HepG2 (cell line): Measurements from ENCODE around the gene ULK3. TPM values are rescaled to one million over a fixed set of nuclear protein-coding genes. Genes with fewer than 3 reads are reported as not detected.
A peak's percentile ranks its signal among the peaks of the same experiment; 100 is the strongest.

Experiments
- ATF7 ChIP-seq, 2 experiments: fragments of 450-650 bp in 1 of 2; sonication (generic) in 1 of 2; formaldehyde crosslinking in 1 of 2; IDR thresholded peaks; 2 replicates each; pipeline versions ENCODE4 v1.4.0 to v1.6.1; 2016 to 2020; ENCODE audit warnings: antibody characterized with exemption in 1 of 2, mild to moderate bottlenecking in 1 of 2, missing genetic modification reagents in 1 of 2
- CTCF ChIP-seq: sonication (generic); formaldehyde crosslinking; IDR thresholded peaks from 2 replicates; pipeline ENCODE4 v1.5.0; 2020; ENCODE audit warnings: mild to moderate bottlenecking, missing genetic modification reagents, moderate library complexity
- NFKB2 ChIP-seq: sonication (generic); formaldehyde crosslinking; IDR thresholded peaks from 2 replicates; pipeline ENCODE4 v1.4.0; 2020; ENCODE audit warnings: missing genetic modification reagents, borderline replicate concordance
- PAX8 ChIP-seq: sonication (generic); formaldehyde crosslinking; IDR thresholded peaks from 2 replicates; pipeline ENCODE4 v1.8.0; 2022; ENCODE audit warnings: mild to moderate bottlenecking, missing genetic modification reagents, borderline replicate concordance
- PPARG ChIP-seq: conservative IDR thresholded peaks from 2 replicates; pipeline ENCODE4 v1.6.1; 2016; ENCODE audit warnings: missing biosample characterization, missing genetic modification reagents
- SKIL ChIP-seq: sonication (generic); formaldehyde crosslinking; IDR thresholded peaks from 2 replicates; pipeline ENCODE4 v1.8.0; 2022; ENCODE audit warnings: missing genetic modification reagents, mild to moderate bottlenecking, moderate library complexity, borderline replicate concordance
- TARDBP ChIP-seq: sonication (generic); formaldehyde crosslinking; IDR thresholded peaks from 2 replicates; pipeline ENCODE4 v1.8.0; 2022; ENCODE audit warnings: mild to moderate bottlenecking, missing genetic modification reagents
- TBL1XR1 ChIP-seq: fragments of 150-350 bp; IDR thresholded peaks from 2 replicates; pipeline ENCODE4 v1.6.1; 2014; ENCODE audit warnings: borderline replicate concordance, low read length; ENCODE audit not compliant: partially characterized antibody
- YY1 ChIP-seq: IDR thresholded peaks from 2 replicates; pipeline ENCODE4 v1.6.1; 2011; ENCODE audit warnings: low read length, low read depth, moderate library complexity, mild to moderate bottlenecking; ENCODE audit not compliant: insufficient read depth, insufficient replicate concordance
- ZBTB33 ChIP-seq: sonication (generic); formaldehyde crosslinking; IDR thresholded peaks from 2 replicates; pipeline ENCODE4 v1.4.0; 2020; ENCODE audit warnings: missing genetic modification reagents
- ZHX1 ChIP-seq: sonication (generic); formaldehyde crosslinking; IDR thresholded peaks from 2 replicates; pipeline ENCODE4 v1.8.1; 2022; ENCODE audit warnings: low read depth, mild to moderate bottlenecking, missing genetic modification reagents
- ZMYM2 ChIP-seq: sonication (generic); formaldehyde crosslinking; IDR thresholded peaks from 2 replicates; pipeline ENCODE4 v1.8.0; 2022; ENCODE audit warnings: mild to moderate bottlenecking, missing genetic modification reagents
- ZNF740 ChIP-seq: sonication (generic); formaldehyde crosslinking; IDR thresholded peaks from 2 replicates; pipeline ENCODE4 v1.4.0; 2020; ENCODE audit warnings: missing genetic modification reagents
- polyA plus RNA-seq, 8 experiments: library from polyadenylated mRNA; depleted of rRNA in 3 of 8; stranded (reverse) in 7 of 8; unstranded in 1 of 8; fragments of >200 nt; fragmentation: Illumina TruSeq in 4 of 8; extraction: Trizol in 4 of 8; gene quantifications; 2 replicates each; pipeline versions ENCODE4 v1.2.1 to v1.2.3, GENCODE V29; 2011 to 2016; ENCODE audit warnings: low read depth in 4 of 8, missing spikeins in 1 of 8, mixed read lengths in 1 of 8; ENCODE audit not compliant: insufficient read depth in 1 of 8
- total RNA-seq, 5 experiments: library from RNA; depleted of rRNA; stranded (reverse); fragments of >200 nt; fragmentation: Illumina TruSeq; extraction: Trizol; gene quantifications; 2 replicates each; pipeline ENCODE4 v1.2.3, GENCODE V29; 2016; ENCODE audit warnings: low read depth in 1 of 5
- TF ChIP-seq, protein P1 (sequence below): sonication (generic); formaldehyde crosslinking; IDR thresholded peaks from 2 replicates; pipeline ENCODE4 v1.5.0; 2020; ENCODE audit warnings: missing genetic modification reagents
- TF ChIP-seq, protein P2 (sequence below): sonication (generic); formaldehyde crosslinking; IDR thresholded peaks from 2 replicates; pipeline ENCODE4 v1.4.0; 2020; ENCODE audit warnings: missing genetic modification reagents, mild to moderate bottlenecking, borderline replicate concordance

ULK3 gene
- total and polyA plus RNA-seq, 2 of the 13 experiments (the other 11 are each of a cell fraction or from before 2014, with no cell fraction given): 15.2 to 23.7 TPM

DNA sequence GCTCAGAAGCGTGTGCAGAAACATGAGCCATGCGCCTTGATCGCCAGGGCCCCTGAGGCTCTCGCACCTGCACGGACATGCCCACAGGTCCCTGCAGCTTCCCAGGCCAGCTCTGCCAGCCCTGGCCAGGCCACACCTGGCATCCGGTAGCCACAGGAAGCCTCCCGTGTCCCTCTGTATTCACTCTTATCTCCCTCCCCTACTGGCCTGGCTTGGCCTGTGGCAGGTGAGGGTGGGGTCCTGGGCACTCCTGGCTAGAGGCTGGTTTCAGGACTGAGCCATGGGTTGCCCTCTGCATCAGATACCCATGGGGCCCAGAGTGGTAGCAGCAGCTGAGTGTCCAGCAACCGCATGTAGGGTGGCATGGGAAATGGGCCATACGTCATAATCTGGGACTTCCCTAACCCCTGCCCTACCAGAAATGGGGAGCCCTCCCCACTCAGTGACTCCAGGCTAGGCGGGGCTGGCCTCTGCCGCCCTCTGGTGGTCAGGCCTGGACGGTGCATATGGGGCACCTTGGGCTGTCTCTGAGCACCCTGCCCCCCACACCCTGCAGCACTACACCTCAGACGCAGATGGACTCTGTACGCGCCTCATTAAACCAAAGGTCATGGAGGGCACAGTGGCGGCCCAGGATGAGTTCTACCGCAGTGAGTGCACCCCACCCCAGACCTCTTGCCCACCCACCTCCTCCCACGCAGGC is 42.9 kb downstream of the ULK3 start (continued):
- TF ChIP-seq ZNF740 (CRISPR knock-in tag) (peak; percentile 43; the same call in 1 of the 2 replicates), ZBTB33 (CRISPR knock-in tag) (peak; percentile 58), PAX8 (no peak), TARDBP (CRISPR knock-in tag) (0 out of 2 replicates have a peak, but pooled peaks have one; percentile 27), CTCF (CRISPR knock-in tag) (peak; percentile 97), PPARG (CRISPR knock-in tag) (0 out of 2 replicates have a peak, but pooled peaks have one; percentile 33), NFKB2 (CRISPR knock-in tag) (peak; percentile 15; the same call in 1 of the 2 replicates), SKIL (CRISPR knock-in tag) (no peak), ZHX1 (CRISPR knock-in tag) (peak; percentile 49; the same call in 1 of the 2 replicates), ZMYM2 (no peak), YY1 (peak; percentile 22), TBL1XR1 (no peak), ATF7 (IDR thresholded peaks at IDR 0.05) (no peak), ATF7 (CRISPR knock-in tag; IDR thresholded peaks at IDR 0.05) (no peak)
- TF ChIP-seq, protein P1, sequence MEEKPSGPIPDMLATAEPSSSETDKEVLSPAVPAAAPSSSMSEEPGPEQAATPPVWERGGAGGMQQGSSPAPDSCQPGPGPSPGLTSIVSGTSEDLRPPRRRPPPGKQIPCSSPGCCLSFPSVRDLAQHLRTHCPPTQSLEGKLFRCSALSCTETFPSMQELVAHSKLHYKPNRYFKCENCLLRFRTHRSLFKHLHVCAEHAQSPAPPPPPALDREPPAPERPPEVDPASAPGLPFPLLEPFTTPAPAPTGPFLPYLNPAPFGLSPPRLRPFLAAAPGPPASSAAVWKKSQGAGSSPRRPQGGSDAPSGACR (CRISPR knock-in tag): 0 out of 2 replicates have a peak, but pooled peaks have one; percentile 25
- TF ChIP-seq, protein P2, sequence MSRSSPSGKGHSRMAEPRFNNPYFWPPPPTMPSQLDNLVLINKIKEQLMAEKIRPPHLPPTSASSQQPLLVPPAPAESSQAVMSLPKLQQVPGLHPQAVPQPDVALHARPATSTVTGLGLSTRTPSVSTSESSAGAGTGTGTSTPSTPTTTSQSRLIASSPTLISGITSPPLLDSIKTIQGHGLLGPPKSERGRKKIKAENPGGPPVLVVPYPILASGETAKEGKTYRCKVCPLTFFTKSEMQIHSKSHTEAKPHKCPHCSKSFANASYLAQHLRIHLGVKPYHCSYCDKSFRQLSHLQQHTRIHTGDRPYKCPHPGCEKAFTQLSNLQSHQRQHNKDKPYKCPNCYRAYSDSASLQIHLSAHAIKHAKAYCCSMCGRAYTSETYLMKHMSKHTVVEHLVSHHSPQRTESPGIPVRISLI (CRISPR knock-in tag): 0 out of 2 replicates have a peak, but pooled peaks have one; percentile 23
